Loucy (cell line): Measurements from ENCODE around the gene LMNTD2.

Experiments used
- H2AFZ ChIP-seq: fragments of 200-600 bp; sonication (generic); 2 replicates; pipeline ENCODE4 v1.6.0; 2016; ENCODE audit warnings: antibody characterized with exemption, mild to moderate bottlenecking, low read length, moderate library complexity
- H3F3A ChIP-seq: fragments of 200-600 bp; 2 replicates; pipeline ENCODE4 v1.6.0; 2016; ENCODE audit warnings: antibody characterized with exemption, low read depth, mild to moderate bottlenecking
- H3K27me3 ChIP-seq: fragments of 200-600 bp; sonication (generic); 2 replicates; pipeline ENCODE4 v1.6.1; 2014; ENCODE audit warnings: low read length, mild to moderate bottlenecking; ENCODE audit not compliant: insufficient read depth, poor library complexity, severe bottlenecking
- H3K36me3 ChIP-seq: fragments of 200-600 bp; sonication (generic); 2 replicates; pipeline ENCODE4 v1.6.1; 2016; ENCODE audit warnings: low read length; ENCODE audit not compliant: insufficient read depth
- H3K4me1 ChIP-seq: fragments of 200-600 bp; sonication (generic); 2 replicates; pipeline ENCODE4 v1.5.1; 2014; ENCODE audit warnings: low read length, mild to moderate bottlenecking; ENCODE audit not compliant: insufficient read depth, poor library complexity, severe bottlenecking
- H3K4me2 ChIP-seq: fragments of 200-600 bp; sonication (generic); 2 replicates; pipeline ENCODE4 v1.6.0; 2014; ENCODE audit warnings: antibody characterized with exemption, low read length, low read depth, mild to moderate bottlenecking; ENCODE audit not compliant: poor library complexity, severe bottlenecking
- H3K4me3 ChIP-seq: fragments of 200-600 bp; sonication (generic); 2 replicates; pipeline ENCODE4 v1.5.1; 2014; ENCODE audit warnings: low read length, mild to moderate bottlenecking, mixed read lengths; ENCODE audit not compliant: poor library complexity, severe bottlenecking
- H3K79me2 ChIP-seq: fragments of 200-600 bp; sonication (generic); 2 replicates; pipeline ENCODE4 v1.6.1; 2014; ENCODE audit warnings: low read length; ENCODE audit not compliant: insufficient read depth
- H3K9ac ChIP-seq: fragments of 200-600 bp; sonication (generic); 2 replicates; pipeline ENCODE4 v1.6.0; 2014; ENCODE audit warnings: mild to moderate bottlenecking, low read depth, low read length, moderate library complexity; ENCODE audit not compliant: poor library complexity, severe bottlenecking
- H3K9me2 ChIP-seq: fragments of 200-600 bp; sonication (generic); replicated peaks from 2 replicates; pipeline ENCODE4 v1.6.1; 2016; ENCODE audit warnings: low read depth, low read length, mixed read lengths
- H3K9me3 ChIP-seq: fragments of 200-600 bp; sonication (generic); 2 replicates; pipeline ENCODE4 v1.6.1; 2014; ENCODE audit warnings: mild to moderate bottlenecking, antibody characterized with exemption, low read length, low read depth; ENCODE audit not compliant: insufficient read depth
- H4K20me1 ChIP-seq: fragments of 200-600 bp; sonication (generic); 2 replicates; pipeline ENCODE4 v1.6.0; 2014; ENCODE audit warnings: antibody characterized with exemption, low read length, mild to moderate bottlenecking; ENCODE audit not compliant: insufficient read depth, poor library complexity, severe bottlenecking
- EZH2phosphoT487 ChIP-seq: fragments of 200-600 bp; IDR thresholded peaks from 2 replicates; pipeline ENCODE4 v1.6.1; 2018; ENCODE audit warnings: antibody characterized with exemption, mild to moderate bottlenecking, moderate library complexity, borderline replicate concordance
- TF ChIP-seq, protein P1 (sequence below): fragments of 200-600 bp; sonication (generic); conservative IDR thresholded peaks from 2 replicates; pipeline ENCODE4 v1.5.1; 2014; ENCODE audit warnings: mild to moderate bottlenecking, antibody characterized with exemption, low read length

The LMNTD2 gene

DNA sequence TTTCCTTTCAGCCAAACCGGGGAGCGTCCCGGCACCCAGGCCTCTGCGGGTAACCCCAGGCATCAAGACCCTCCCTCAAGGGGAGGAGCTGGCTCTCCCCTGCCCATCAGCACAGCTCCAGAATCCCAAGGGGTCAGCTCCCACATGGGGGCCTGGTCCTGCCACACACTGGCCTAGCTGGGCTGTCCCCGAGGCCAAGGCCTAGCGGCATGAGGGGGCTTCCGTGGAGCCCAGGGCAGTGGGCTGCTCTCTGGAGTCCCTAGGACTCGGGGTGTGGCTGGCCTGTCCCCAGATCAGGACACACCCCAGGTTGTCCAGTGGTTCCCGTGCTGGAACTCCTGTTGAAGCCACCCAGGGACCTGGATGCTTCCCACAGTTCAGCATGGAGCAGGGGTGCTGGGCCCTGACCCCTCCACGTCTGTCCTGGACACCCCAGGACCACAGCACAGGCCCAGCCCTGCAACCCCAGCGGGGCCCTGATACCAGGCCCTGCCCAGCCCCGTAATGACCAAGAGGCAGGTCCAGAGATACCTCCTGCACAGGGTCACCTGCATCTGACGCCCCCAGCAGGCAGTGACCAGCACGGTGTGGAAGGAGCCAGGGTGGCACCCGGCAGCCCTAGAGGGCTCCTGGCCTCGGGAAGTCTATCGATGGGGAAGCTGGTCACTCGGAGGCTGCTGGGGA is 30.7 kb downstream of the LMNTD2 start:
- TF ChIP-seq, protein P1, sequence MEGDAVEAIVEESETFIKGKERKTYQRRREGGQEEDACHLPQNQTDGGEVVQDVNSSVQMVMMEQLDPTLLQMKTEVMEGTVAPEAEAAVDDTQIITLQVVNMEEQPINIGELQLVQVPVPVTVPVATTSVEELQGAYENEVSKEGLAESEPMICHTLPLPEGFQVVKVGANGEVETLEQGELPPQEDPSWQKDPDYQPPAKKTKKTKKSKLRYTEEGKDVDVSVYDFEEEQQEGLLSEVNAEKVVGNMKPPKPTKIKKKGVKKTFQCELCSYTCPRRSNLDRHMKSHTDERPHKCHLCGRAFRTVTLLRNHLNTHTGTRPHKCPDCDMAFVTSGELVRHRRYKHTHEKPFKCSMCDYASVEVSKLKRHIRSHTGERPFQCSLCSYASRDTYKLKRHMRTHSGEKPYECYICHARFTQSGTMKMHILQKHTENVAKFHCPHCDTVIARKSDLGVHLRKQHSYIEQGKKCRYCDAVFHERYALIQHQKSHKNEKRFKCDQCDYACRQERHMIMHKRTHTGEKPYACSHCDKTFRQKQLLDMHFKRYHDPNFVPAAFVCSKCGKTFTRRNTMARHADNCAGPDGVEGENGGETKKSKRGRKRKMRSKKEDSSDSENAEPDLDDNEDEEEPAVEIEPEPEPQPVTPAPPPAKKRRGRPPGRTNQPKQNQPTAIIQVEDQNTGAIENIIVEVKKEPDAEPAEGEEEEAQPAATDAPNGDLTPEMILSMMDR, result no peak
- TF ChIP-seq EZH2phosphoT487, result no peak
- peaks cover 4% of the 10 kb centered on the region; the same call in 1 of the 2 replicates for H3K36me3 ChIP-seq

DNA sequence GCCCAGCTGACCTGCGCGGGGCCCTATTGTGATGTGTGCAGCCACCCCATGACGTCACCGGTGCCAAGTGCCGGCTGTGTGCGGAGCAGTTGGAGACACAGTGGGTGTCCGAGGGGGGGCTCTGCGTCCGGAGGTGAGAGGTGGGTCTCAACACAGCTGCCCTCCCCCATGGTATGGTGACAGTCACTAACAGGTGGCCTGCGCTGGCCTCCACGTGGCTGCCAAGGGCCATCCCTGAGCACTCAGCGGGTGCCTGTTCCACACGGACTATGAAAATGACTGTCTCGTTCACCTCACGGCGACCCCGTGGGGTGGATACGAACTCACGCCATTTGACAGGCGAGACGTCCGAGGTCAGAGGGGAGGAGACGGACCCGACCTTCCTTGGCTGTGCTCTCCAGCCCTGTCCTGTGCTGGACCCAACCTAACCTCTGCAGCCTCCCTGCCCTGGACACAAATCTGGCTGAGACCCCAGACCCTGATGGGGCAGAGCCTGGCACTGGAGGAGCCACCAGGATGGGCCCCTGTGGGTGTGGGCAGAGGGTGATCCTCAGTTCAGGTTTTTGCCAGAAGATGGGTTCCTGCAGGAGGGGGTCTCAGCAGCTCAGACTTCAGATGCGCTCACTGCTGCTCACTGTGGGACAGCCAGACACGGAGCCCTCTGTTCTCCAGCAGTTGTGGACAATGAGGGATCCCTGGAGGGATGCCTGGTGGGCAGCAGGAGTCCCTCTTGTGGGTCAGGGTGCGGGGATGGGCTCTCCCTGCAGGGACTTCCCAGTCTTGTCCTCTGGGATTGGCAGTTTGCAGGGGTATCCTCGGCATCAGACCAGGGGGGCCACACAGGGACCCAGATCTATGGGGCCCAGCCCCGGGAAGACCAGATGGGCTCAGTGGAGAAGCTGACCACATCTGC is 31.5 kb downstream of the LMNTD2 start:
- H3K36me3 ChIP-seq, result peaks cover 4% of the 10 kb centered on the region; the same call in 1 of the 2 replicates
- no peak overlapping the region for H3K4me2 ChIP-seq
- H4K20me1 ChIP-seq, result peaks cover 10% of the 10 kb centered on the region
- no peak overlapping the region for H3K9ac ChIP-seq
- peaks cover 8% of the 10 kb centered on the region for H3K79me2 ChIP-seq
- no peaks in the 10 kb centered on the region for H3K9me3 ChIP-seq
- H3F3A ChIP-seq, result no peaks in the 10 kb centered on the region
- peaks cover 6% of the 10 kb centered on the region for H3K4me1 ChIP-seq
- H2AFZ ChIP-seq, result no peak overlapping the region
- no peak overlapping the region for H3K4me3 ChIP-seq
- H3K27me3 ChIP-seq, result no peaks in the 10 kb centered on the region
- no peak for TF ChIP-seq EZH2phosphoT487
- TF ChIP-seq, protein P1, result no peak
- no peaks in the 10 kb centered on the region for H3K9me2 ChIP-seq

More for the DNA sequence above, 30.7 kb downstream of the LMNTD2 start:
- Histone ChIP-seq H3K9me2 (no peaks in the 10 kb centered on the region), H3F3A (no peaks in the 10 kb centered on the region), H3K27me3 (no peaks in the 10 kb centered on the region), H2AFZ (no peak overlapping the region), H4K20me1 (peaks cover 18% of the 10 kb centered on the region), H3K4me1 (peaks cover 11% of the 10 kb centered on the region), H3K4me2 (no peak overlapping the region), H3K9me3 (no peaks in the 10 kb centered on the region), H3K9ac (no peak overlapping the region), H3K4me3 (no peak overlapping the region), H3K79me2 (peaks cover 16% of the 10 kb centered on the region)

DNA sequence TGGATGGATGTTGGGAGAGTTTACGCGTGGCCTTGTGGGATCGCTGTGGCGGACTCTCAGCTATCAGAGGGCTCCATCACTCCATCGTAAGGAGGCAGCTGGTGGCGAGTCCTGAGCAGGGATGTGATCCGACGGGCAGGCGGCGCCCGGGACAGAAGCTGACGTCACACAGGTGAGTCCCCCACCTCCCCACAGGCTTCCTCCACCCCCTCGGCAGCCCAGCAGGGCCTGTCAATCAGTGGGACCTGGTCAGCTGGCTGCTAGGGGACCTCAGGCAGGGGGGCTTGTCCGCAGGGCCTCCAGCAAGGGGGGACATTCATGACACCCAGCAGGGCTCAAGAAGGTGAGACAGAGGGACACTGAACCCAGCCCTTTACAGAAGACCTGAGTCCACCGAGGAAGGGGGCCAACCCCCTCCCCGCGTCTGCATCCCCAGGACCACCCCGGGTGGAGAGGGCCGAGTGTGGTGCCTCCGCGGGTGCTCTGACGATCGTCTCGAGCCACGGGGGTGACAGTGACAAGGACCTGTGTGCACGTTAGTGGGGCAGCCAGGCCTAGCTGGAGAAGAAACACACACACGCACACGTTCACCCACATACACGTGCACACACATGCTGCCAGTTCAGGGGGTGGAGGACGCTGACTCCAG is 32.2 kb downstream of the LMNTD2 start:
- Histone ChIP-seq H3K27me3 (no peaks in the 10 kb centered on the region), H4K20me1 (peaks cover 3% of the 10 kb centered on the region), H3K79me2 (peaks cover under 1% of the 10 kb centered on the region; the same call in 1 of the 2 replicates), H2AFZ (no peak overlapping the region), H3K4me3 (no peak overlapping the region), H3K9ac (no peak overlapping the region), H3K9me2 (no peaks in the 10 kb centered on the region), H3K36me3 (peaks cover 4% of the 10 kb centered on the region; the same call in 1 of the 2 replicates), H3K4me2 (no peak overlapping the region), H3K9me3 (no peaks in the 10 kb centered on the region), H3K4me1 (no peaks in the 10 kb centered on the region), H3F3A (no peaks in the 10 kb centered on the region)
- TF ChIP-seq, protein P1, result no peak
- TF ChIP-seq EZH2phosphoT487, result no peak
